Measurements from ENCODE around the gene BORCS5. TPM values are rescaled to one million over a fixed set of nuclear protein-coding genes. Genes with fewer than 3 reads are reported as not detected.

Gene BORCS5
- total RNA-seq, 1 donor from 2014 or later = 13.3 TPM

GRCh38 chr12:12384571-12385340 is 27.9 kb downstream of the BORCS5 start:
- no peaks in the 10 kb centered on the region for H3K36me3 ChIP-seq
- peak overlapping the region; percentile 96 for H3K27ac Mint-ChIP-seq
- peak; percentile 32 for DNase-seq (ENCODE audit: low spot score)
- no peak overlapping the region for H2AFZ ChIP-seq (replicated peaks)
- no peaks in the 10 kb centered on the region for H3K9me3 ChIP-seq (ENCODE audit: low read depth)
- H3K9me3 Mint-ChIP-seq = no peaks in the 10 kb centered on the region
- peak overlapping the region; percentile 59 for H3K4me3 Mint-ChIP-seq
- peaks cover 6% of the 10 kb centered on the region for H4K20me1 ChIP-seq (ENCODE audit: low read depth)
- peaks cover 21% of the 10 kb centered on the region for H3K4me1 ChIP-seq
- H3K4me2 ChIP-seq = peak overlapping the region; percentile 62
- H3F3A ChIP-seq (ENCODE audit: low read depth) = peaks cover 19% of the 10 kb centered on the region
- no peak for TF ChIP-seq EZH2phosphoT487 (IDR thresholded peaks at IDR 0.05)
- TF ChIP-seq EZH2 (IDR thresholded peaks at IDR 0.05) = no peak
- TF ChIP-seq CTCF (IDR thresholded peaks at IDR 0.05) = no peak
- no peaks in the 10 kb centered on the region for H3K27me3 ChIP-seq
- H3K4me3 ChIP-seq = peak overlapping the region; percentile 6
- H3K27ac ChIP-seq = peak overlapping the region; percentile 48
- no peak overlapping the region for H3K9ac ChIP-seq
- no peaks in the 10 kb centered on the region for H3K79me2 ChIP-seq (ENCODE audit: low read depth)
- H3K4me1 Mint-ChIP-seq = peaks cover 17% of the 10 kb centered on the region
- peaks cover 10% of the 10 kb centered on the region for H3K36me3 Mint-ChIP-seq
- H3K27me3 Mint-ChIP-seq (ENCODE audit: insufficient read depth, low read depth) = peaks cover 8% of the 10 kb centered on the region

- TF ChIP-seq EZH2phosphoT487 (IDR thresholded peaks at IDR 0.05) (no peak), CTCF (IDR thresholded peaks at IDR 0.05) (no peak), EZH2 (IDR thresholded peaks at IDR 0.05) (no peak)
- peaks cover 21% of the 10 kb centered on the region for H3K4me1 ChIP-seq
- peaks cover 18% of the 10 kb centered on the region for H3F3A ChIP-seq (ENCODE audit: low read depth)
Observed at GRCh38 chr12:12387501-12387900, 30.6 kb downstream of the BORCS5 start.

GRCh38 chr12:12392413-12392812 is 35.5 kb downstream of the BORCS5 start:
- peaks cover 2% of the 10 kb centered on the region for H3K27me3 Mint-ChIP-seq (ENCODE audit: insufficient read depth, low read depth)
- H3K4me3 ChIP-seq = no peak overlapping the region
- H3K79me2 ChIP-seq (ENCODE audit: low read depth) = no peaks in the 10 kb centered on the region
- H3K4me1 ChIP-seq = no peaks in the 10 kb centered on the region
- H3K9me3 ChIP-seq (ENCODE audit: low read depth) = no peaks in the 10 kb centered on the region
- no peaks in the 10 kb centered on the region for H3F3A ChIP-seq (ENCODE audit: low read depth)
- H3K27me3 ChIP-seq = no peaks in the 10 kb centered on the region
- H3K4me2 ChIP-seq = no peak overlapping the region
- no peak overlapping the region for H3K4me3 Mint-ChIP-seq
- no peaks in the 10 kb centered on the region for H4K20me1 ChIP-seq (ENCODE audit: low read depth)
- no peaks in the 10 kb centered on the region for H3K36me3 ChIP-seq
- no peak overlapping the region for H3K27ac ChIP-seq
- H3K4me1 Mint-ChIP-seq = peaks cover 3% of the 10 kb centered on the region
- H3K9ac ChIP-seq = no peak overlapping the region
- H3K9me3 Mint-ChIP-seq = no peaks in the 10 kb centered on the region
- peaks cover 2% of the 10 kb centered on the region for H3K36me3 Mint-ChIP-seq
- TF ChIP-seq CTCF (IDR thresholded peaks at IDR 0.05) (no peak), EZH2 (IDR thresholded peaks at IDR 0.05) (no peak), EZH2phosphoT487 (IDR thresholded peaks at IDR 0.05) (no peak)
- H3K27ac Mint-ChIP-seq = no peak overlapping the region
- no peak overlapping the region for H2AFZ ChIP-seq (replicated peaks)
- no peak for DNase-seq (ENCODE audit: low spot score)

More at GRCh38 chr12:12387501-12387900, 30.6 kb downstream of the BORCS5 start:
- Mint-ChIP-seq H3K4me3 (no peak overlapping the region), H3K27ac (no peak overlapping the region), H3K27me3 (ENCODE audit: insufficient read depth, low read depth) (peaks cover 5% of the 10 kb centered on the region), H3K36me3 (peaks cover 5% of the 10 kb centered on the region), H3K4me1 (peaks cover 17% of the 10 kb centered on the region), H3K9me3 (no peaks in the 10 kb centered on the region)
- no peak for DNase-seq (ENCODE audit: low spot score)
- Histone ChIP-seq H4K20me1 (ENCODE audit: low read depth) (peaks cover 6% of the 10 kb centered on the region), H3K9me3 (ENCODE audit: low read depth) (no peaks in the 10 kb centered on the region), H3K27me3 (no peaks in the 10 kb centered on the region), H3K9ac (no peak overlapping the region), H2AFZ (replicated peaks) (no peak overlapping the region), H3K79me2 (ENCODE audit: low read depth) (no peaks in the 10 kb centered on the region), H3K36me3 (no peaks in the 10 kb centered on the region), H3K27ac (no peak overlapping the region), H3K4me2 (no peak overlapping the region), H3K4me3 (no peak overlapping the region)

Data from neural progenitor cell (in vitro differentiated cells).